Fibroblast of skin of right biceps (primary cell): Measurements from ENCODE around the gene MOSPD3.

ENCODE experiments used
- DNase-seq: peaks from one replicate; pipeline ENCODE4 v3.0.0-alpha.2; 2013

The MOSPD3 gene

DNA sequence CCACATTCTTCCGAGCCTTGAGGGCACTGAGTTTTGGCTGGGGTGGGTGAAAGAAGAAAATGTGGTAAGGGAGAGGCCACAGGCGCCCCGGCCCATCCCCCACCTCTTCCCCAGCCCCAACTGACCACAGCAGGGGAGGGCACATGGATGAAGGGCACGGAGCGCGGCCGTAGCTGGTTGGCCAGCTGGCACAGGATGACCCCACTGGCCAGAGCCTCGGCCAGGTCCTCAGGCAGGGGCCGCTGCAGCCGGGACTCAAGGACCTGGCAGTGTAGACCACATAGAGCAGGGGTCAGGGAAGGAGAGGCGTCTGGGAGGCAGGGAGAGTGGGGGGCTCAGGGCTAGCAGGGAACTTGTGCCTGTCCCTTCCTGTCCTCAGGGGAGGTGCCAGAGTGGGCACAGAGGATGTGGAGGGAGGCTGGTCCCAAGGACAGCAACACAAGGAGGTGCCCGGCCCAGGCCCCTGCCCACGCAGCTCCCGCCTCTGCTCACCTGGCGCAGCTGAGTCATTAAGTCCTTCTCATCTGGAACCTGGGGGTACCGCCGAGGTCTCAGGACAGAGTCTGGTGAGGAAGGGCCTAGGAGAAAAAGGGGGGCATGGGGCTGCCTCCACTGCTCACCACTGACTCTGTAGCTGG is 36.5 kb upstream of the MOSPD3 start:
- DNase-seq: no peak

DNA sequence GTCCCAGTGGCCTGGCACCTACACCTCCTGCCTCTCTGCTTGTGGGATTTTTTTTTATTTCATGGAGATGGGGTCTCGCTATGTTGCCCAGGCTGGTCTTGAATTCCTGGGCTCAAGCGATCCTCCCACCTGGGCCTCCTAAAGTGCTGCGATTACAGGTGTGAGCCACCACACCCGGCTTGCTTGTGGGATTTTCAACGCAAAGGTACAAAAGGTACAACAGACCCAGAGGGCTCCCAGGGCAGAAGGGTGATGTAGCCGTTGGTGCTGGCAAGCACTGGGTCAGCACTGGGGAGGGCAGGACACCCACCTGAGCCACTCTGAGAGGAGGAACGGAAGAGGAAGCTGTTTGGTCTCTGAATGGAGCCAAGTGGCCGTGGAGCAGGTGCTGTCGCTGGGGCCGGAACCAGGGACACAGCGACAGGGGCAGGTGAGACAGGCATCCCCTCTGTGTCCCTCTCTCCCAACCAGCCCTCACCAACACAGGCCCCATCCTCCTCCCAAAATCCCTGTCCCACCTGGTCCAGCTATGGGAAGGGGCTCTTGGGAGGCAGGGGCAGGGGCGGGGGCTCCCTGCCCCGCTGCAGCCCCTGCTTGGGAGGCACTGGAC is 35.9 kb upstream of the MOSPD3 start:
- DNase-seq: no peak

DNA sequence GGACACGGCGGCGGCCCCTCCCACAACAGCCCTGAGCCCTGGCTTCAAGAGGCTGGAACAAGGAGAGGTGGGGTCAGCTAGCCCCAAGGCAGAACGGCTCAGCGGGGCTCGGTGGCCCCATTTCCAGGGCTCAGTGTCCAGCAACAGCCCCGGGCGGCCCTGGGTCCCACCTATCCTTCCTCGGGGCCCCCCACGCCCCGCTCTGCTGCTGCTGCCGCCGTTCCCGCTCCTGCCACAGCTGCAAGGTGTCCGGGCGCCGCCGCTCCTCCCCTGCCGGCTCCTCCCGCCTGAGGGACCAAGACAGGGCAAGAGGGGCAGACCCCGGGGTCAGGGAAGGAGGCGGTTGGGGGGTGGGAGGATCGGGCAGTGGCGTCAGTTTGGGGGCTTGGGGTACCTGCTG is 35.2 kb upstream of the MOSPD3 start:
- DNase-seq: no peak

DNA sequence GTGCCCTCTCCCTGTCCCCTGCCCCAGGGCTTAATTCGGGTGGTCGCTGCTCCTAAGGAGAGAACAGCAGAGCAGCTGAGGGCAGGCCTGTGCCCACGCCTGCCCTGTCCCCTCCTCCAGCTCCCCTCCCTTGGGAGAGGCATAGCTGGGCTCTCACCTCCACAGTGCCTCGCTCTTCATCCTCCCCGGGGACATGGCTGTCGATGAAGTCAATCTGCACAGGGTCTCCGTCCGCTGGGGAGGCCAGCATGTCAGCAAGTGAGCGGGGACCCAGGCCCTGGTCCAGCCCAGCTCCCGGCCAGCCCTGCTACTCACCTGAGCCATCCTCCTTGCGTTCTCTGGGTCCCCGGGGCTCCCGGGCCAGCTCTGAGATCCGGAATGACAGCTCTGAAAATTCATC is 34.8 kb upstream of the MOSPD3 start:
- DNase-seq: no peak

DNA sequence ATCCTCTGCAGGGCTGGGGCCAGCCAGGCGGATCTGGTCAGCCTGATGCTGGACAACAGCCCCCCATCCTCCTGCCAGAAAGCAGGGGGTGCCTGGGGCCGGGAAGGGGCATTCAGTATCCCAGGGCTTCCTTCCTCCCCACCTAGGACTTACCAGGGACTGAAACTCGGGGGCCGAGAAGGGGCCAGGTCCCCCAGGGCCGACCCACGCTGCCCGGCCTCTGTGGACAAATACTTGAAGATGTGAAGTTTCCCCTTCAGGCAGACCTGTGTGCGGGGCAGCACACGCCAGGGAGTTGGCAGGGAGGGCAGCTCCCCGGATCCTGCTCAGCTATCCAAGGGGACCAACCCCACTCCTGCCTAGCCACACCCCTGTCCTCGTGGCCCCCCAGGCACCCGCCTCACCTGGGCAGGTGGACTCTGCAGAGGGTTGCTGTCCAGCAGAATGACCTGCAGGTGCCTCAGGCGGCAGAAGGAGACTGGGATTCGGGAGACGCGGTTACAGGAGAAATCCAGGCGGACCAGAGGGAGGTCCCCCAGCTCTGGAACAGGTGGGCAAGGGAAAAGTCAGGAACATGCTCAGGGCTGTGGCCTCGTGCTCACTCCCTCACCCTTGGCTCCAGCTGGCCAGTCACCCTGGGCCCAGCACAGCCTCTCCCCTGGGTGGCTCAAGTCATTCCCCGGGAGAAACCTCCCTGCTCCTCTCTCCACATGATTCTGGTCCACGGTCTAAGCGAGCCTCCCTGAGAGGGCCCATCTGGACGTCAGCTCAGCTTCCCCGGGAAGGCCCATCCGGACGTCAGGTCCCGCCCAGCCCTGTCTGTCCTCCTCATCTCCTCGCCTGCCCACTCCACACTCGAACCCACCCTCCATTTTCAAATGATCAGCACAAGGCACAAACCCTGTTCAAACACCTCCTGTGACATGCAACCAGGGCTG is 33.8 kb upstream of the MOSPD3 start:
- DNase-seq: no peak

DNA sequence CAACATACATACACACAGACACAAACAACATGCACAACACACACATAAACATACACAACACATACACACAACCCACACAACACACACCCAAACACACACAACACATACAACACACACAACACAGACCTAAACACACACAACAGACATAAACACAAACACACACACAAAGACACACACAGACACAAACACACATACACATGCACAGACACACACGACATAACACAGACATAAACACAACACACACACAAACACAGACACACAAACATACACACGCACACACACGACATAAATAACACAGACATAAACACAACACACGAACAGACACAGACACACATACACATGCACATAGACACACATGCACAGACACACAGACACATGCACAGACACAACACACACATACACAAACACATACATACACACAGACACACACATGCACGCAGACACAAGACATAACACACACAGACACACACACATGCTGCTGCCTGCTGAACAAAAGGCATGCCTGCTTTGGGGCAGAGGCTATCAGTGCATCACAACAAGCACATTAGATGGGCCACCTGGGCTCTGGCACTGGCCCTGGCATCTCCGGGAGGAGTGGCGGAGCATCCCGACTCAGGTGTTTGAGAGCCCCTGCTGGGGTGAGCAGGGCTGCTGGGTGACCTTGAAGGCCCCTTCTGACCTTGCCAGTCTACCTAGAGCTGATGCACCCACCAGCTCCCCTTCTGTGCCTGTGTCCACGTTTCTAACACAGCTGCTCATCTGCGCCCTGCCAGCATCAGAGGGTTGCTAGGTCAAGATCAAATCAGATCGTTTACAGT is 31.7 kb upstream of the MOSPD3 start:
- DNase-seq: no peak

DNA sequence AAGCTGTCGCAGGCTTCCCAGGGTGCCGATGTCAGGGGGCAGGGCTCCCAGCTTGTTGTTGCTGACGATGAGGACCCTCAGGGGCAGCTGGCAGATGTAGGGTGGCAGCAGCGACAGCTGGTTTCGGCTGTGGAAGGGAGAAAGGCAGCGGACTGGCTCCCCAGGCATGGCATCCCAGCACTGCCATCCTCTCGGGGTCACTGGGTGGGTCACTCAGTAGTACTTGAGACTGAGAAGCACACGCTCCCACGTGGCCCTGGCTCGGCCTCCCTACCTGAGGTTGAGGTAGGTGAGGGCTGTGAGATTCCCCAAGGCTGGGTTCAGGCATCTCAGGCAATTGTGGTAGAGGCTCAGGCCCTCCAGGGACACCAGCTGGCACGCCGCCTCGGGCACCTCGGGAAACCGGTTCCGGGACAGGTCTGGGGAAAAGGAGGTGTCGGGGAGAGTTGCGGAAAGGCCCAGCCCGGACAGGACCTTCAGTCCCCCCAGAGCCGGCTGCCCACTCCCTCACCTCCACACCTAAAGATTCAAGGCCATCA is 30.2 kb upstream of the MOSPD3 start:
- no peak for DNase-seq

DNA sequence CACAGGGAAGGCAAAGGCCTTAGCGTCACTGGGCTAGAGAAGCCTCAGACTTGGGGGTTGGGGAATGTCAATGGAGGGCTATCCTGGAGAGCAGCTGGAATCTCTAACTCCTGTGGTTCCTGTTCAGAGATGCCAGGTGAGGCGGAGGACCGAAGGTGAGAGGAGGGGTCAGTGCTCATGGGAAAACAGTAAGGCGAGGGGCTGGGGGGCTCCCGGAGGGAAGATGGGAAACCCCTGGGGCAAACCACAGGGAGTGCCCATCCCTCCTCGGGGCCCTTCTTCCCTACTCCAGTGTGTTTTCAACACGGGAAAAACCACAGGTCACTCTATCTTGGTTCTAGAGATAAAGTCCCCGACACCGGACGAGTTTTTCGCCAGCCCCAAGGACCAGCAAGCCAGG is 29.7 kb upstream of the MOSPD3 start:
- DNase-seq: no peak

DNA sequence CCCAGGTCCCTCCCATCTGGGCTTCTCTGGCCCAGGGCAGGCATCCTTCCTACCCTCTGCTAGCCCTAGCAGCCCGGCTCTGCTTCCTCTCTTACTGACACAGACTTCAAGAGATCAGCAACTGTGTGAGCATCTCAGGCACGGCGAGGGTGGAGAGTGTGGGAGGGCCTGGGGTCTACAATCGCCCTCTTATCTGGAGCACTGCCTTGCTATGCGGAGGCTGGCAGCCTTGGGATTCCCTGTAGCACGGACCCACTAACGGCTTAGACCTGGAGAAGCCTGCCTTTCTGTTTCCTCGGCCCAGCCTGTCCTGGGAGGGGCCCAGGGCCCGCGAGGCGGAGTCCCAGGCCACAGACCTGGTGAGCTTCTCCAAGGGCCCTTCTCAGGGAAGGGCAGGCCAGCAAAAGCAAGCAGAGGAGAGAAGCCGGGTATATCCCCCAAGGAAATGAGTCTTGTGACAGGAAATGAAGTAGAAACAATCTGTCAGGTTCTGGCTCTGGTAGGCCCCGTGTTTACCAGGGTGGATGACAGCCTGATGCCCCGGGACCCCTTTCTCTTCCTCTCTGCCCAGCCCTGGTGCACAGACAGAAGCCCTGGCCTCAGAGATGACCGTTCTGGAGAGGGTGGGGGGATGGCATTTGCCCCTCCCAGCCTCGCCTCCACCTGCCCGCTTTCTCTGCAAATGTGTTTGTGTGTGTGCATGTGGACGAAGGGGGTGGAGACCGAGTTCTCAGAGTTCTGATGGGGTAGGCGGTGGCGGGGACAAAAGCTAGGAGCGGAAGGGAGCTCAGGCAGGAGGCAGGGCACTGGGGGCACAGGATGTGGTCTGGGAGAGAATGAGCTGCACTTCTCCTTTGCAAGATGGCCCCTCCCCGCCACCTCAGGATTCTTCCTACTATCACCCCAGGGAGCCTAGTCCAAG is 28.9 kb upstream of the MOSPD3 start:
- DNase-seq: no peak

DNA sequence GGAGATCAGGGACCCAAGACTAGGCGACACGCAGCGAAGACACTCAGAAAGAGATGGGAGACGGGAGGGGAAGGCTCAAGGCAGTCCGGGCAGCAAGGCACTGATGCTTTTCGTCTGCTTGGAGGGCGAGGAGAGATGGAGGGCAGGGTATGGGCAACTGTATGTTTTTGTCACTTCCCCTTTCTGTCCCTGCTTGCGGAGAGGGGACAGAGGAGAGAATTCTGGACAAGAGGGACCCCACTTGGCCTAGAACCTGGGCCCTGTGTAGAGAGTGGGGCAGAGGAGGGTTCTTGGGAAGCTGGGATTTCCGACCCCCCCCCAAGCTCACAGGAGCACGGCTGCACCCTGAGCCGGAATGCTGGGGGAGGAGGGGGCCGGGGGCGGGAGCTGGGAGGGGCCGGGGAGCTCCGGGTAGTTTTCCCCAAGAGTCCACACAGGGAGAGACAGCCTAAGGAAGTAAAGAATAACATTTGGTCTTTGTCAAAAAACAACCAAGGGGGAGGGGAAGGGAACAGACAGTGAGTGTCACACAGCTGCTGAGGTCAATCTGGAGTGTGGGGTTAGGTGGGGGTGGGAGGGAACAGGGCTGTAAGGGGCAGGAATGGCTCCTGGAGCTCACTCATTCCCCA is 28.2 kb upstream of the MOSPD3 start:
- DNase-seq: no peak

DNA sequence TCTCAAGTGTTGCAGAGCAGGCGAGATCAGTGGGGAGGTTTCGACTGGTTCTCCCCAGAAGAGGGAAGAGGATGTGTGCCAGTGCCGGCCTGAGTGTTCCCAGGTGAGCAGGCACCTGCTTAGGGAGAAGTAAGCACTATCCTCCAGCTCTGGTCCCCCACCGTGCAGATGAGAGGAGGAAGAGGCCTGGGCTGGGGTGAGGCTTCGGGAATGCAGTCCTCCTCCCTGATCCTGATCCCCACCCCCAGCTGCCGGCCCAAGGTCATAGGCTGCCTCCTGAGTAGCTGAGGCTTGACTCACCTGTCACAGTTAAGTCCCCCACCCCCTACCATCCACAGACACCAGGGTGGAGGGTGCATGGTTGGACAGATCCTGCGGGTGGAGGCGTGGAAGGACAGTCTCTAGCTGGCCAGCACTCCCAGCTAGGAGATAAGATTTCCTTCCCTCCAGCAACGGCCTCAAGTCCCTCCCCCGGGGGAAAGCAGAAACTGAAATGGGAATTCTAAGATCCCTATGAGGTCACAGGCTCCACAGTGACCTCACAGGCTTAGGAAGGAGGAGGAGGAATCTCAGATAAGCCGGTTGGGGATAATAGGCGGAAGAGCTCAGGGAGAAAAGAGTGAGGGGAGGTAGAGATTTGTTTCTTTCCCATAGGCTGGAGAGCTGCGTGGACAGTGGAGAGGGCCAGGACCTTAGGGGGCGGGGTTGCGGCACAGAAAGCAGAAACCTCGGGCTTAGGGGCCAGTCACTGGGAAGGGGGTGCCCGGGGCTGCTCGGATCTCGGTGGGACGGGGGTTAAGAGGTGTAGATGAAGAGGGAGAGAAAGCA is 27.4 kb upstream of the MOSPD3 start:
- DNase-seq: peak; percentile 66

DNA sequence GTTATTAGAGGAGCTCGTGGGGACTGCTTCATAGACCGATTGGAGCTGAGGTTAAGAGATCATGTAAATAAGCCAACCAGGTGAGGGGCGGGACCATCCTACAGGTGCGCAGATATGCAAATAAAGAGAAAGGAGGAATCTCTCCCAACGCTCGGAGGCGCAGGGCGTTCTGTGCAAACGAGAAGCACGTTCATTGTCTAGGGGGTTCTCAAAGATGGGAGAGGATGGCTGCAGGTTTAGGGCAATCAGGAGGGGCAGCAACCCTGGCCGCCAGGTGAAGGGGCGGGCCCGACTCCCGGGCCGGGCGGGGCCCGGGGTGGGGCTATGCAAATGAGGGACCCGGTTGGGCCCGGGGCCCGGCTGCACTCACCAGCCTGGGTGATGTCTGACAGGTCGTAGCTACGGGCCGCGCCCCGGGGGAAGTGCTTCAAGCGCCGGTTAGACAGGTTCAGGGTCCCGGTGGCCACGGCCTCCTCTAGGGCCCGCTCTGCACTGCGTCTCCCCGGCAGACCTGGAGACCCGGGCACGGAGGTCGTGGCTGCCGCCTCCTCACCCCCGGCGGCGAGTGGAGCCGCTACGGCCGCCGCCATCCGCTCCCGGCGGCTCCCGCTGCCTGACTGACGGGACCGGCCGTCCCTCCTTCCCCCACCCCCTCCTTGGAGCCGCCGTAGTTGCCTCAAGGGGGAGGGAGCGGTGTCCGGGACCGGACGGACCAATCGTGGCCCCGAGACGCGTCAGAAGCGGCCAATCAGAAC is 26.7 kb upstream of the MOSPD3 start, which contains the start of gene LRCH4:
Gene LRCH4, minus strand, starts transcription at position 619 of the 755 bp plus-strand sequence. Its CDS starts 29 bp downstream, at position 590.
- DNase-seq: no peak

DNA sequence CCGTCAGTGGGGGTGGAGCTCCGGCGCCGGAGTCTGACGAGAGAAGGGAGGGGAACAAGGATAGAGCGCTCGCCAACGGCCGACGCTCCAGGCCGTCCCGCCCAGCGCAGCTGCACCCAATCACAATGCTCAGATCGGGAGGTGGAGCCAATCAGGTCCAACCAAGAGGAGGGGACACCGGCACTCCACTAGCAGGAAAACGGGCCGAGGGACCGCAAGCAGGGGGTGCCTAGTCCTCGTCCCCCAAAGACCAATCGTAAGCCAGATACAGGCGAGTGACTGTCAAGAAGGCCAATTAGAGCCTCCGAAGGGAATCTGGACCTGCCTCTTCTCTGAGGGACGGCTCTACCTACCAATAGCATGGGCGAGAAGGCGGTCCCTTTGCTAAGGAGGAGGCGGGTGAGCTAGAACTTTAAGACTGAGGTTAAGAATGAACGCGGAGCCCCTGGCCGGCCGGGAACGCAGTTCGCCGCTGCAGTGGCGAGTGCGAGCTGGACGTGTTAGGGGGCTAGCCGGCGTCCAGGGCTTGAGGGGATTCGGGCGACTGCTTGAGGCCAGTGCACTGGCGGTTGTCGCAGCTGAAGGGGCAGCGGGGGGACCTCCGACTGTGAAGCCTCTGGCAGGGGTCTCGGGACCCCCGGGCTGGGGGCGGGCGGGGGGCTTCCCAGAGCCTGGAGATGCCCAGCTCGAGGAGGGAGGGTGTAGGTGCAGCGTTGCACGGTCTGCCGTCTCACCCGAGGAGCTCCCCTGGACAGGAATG is 25.9 kb upstream of the MOSPD3 start, which contains the start of gene FBXO24:
Gene FBXO24, plus strand, starts transcription at position 63 of the 760 bp plus-strand sequence. Its CDS starts 298 bp downstream, at position 361.
- peak; percentile 100 for DNase-seq

DNA sequence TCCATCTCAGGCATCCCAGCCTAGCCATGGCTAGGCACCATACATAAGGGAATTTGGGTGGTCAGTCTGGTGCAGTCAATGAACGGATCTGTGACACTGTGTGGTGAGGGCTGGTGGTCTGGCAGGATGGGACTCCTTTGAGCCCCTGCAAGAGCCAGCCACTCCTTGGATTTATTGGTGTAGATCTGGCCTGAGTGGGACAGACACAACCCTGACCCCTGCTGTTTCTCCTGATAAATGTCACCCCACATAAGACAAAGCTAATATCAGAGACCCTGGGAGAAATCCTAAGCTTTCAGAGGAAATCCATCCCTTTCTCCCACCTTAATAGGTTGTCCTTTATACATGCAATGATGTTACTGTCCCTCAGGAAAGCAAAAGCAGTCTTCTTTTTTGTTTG is 23.9 kb upstream of the MOSPD3 start:
- no peak for DNase-seq

DNA sequence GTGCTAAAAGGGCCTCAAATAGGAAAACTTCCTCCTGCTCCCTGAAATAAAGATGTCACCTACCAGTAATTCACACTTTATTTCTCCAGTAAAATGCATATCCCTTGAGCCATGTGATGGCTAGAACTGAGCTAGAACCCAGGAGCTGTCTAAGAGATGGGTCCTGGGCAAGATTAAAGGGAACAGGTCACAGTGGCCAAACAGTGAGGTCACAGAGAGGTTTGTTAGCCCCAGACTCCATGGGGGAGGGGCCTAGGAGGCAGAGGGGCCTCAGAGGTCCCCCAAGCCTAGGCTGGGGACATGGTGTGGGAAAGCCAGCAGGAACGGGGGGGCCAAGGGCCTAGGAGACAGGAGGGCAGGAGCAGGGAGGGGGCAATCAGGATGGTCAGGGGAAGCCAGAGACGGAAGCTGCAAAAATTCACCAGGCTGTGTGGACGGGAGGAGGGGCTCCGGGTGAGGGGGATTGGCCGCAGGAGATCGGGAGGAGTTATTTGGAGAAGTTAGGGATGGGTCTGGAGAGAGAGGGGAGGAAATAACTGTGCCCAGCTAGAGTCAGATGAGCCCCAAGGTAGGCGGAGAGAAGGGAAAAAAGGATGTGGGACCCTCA is 22.9 kb upstream of the MOSPD3 start:
- no peak for DNase-seq

DNA sequence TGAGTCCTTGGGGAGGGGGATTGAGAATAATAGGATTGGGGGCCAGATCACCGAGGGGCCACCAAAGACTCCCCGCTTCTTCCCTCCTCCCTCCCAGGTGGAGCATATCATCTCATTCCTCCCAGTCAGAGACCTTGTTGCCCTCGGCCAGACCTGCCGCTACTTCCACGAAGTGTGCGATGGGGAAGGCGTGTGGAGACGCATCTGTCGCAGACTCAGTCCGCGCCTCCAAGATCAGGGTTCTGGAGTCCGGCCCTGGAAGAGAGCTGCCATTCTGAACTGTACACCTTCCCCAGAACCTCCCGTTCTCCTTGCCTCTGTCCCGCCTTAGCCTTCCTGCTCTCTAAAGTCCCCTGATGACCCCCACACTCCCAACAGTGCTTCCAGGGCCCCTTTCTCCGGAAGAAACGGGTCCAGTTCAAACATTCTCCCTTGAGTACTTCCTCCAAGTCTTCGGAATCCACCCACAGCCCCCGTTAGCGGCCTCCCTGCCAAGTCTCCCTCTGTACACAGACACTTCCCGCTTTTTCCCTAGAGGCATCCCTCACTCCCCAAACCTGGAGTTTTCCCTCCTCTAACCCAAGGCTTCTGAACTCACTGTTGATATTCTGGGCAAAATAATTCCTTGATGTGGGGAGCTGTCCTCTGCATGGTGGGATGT is 22.1 kb upstream of the MOSPD3 start:
- DNase-seq: no peak

DNA sequence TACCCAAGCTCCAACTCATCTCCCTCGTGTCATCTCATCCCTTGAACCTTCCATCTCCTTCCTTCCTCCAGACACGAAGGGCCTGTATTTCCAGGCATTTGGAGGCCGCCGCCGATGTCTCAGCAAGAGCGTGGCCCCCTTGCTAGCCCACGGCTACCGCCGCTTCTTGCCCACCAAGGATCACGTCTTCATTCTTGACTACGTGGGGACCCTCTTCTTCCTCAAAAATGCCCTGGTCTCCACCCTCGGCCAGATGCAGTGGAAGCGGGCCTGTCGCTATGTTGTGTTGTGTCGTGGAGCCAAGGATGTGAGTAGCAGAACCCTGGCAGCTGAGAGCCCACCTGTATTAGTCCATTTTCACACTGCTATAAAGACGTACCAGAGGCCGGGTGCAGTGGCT is 20.7 kb upstream of the MOSPD3 start:
- no peak for DNase-seq
